ENCODE data around the gene PCYT1A.

GRCh38 chr3:196222876-196223595 lies 64.5 kb downstream of the PCYT1A start:
- TF ChIP-seq EZH2phosphoT487 (IDR thresholded peaks at IDR 0.05; ENCODE audit: borderline replicate concordance, low read length): no peak
- TF ChIP-seq CTCF (conservative IDR thresholded peaks at IDR 0.05; ENCODE audit: low read depth, low read length): no peak
